Measurements from ENCODE around the gene NEMF.
"Not testable (repeated sequence)": the region's sequence is repeated elsewhere in the genome, so short reads cannot be mapped to it uniquely, and the experiment has no call there.

Gene NEMF

GRCh38 chr14:49745191-49745590 is 107.4 kb downstream of the NEMF start:
- DNase-seq, result no peak

DNA sequence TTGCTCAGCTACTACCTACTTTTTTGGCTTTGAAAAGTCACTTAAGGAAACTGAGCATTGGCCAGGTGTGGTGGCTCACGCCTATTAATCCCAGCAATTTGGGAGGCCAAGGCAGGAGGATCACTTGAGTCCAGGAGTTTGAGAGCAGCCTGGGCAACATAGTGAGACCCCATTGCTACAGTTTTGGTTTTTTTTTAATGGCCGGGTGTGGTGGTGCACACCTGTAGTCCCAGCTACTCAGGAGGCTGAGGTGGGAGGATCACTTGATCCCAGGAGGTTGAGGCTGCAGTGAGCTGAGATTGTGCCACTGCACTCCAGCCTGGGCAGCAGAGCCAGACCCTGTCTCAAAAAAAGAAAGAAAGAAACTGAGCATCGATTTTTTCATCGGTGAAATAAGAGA is 116.9 kb downstream of the NEMF start:
- not testable (repeated sequence) for DNase-seq

GRCh38 chr14:49733836-49734235 is 118.8 kb downstream of the NEMF start:
- no peak for DNase-seq

- no peak for DNase-seq
These were observed 119.7 kb downstream of the NEMF start for GRCh38 chr14:49732896-49733295.
